DND-41 (cell line): ENCODE data around the gene CLTA.
"Not testable (repeated sequence)": the region's sequence is repeated elsewhere in the genome, so short reads cannot be mapped to it uniquely, and the experiment has no call there.

Experiments
- ATAC-seq: fragments of 200-7000 bp; cut with Tn5 transposase; 3 replicates; pipeline ENCODE4 v1.9.1; 2021; ENCODE audit warnings: low read depth; ENCODE audit not compliant: insufficient read depth
- DNase-seq: peaks from one replicate; pipeline ENCODE4 v3.0.0-alpha.2; 2020
- H2AFZ ChIP-seq: 2 replicates; pipeline ENCODE4 v1.6.0; 2012; ENCODE audit warnings: low read depth, low read length
- H3K27ac ChIP-seq: 2 replicates; pipeline ENCODE4 v1.5.1; 2012; ENCODE audit warnings: low read length, inconsistent platforms
- H3K27me3 ChIP-seq: fragments of 200-600 bp; sonication (generic); 2 replicates; pipeline ENCODE4 v1.6.0; 2012; ENCODE audit warnings: low read length, mild to moderate bottlenecking, inconsistent platforms; ENCODE audit not compliant: insufficient read depth, poor library complexity
- H3K36me3 ChIP-seq: 2 replicates; pipeline ENCODE4 v1.5.1; 2012; ENCODE audit warnings: low read length, inconsistent platforms; ENCODE audit not compliant: insufficient read depth
- H3K4me1 ChIP-seq: 2 replicates; pipeline ENCODE4 v1.5.1; 2012; ENCODE audit warnings: mild to moderate bottlenecking, low read length; ENCODE audit not compliant: insufficient read depth
- H3K4me2 ChIP-seq: 2 replicates; pipeline ENCODE4 v1.6.0; 2012; ENCODE audit warnings: mild to moderate bottlenecking, moderate library complexity, low read length, inconsistent platforms; ENCODE audit not compliant: insufficient read depth
- H3K4me3 ChIP-seq, 2 experiments: fragments of 200-600 bp in 1 of 2; shearing (Covaris generic) in 1 of 2; 2 replicates each; pipeline ENCODE4 v1.5.1; 2012 to 2016; ENCODE audit warnings: inconsistent platforms in 2 of 2, low read length in 2 of 2, mild to moderate bottlenecking in 2 of 2, low read depth in 1 of 2, moderate library complexity in 1 of 2
- H3K79me2 ChIP-seq: 2 replicates; pipeline ENCODE4 v1.6.0; 2012; ENCODE audit warnings: low read length, inconsistent platforms; ENCODE audit not compliant: insufficient read depth
- H3K9ac ChIP-seq: 2 replicates; pipeline ENCODE4 v1.6.0; 2012; ENCODE audit warnings: low read depth, mild to moderate bottlenecking, inconsistent platforms, low read length, moderate library complexity
- H3K9me3 ChIP-seq: 2 replicates; pipeline ENCODE4 v1.5.1; 2012; ENCODE audit warnings: low read length, moderate library complexity, mild to moderate bottlenecking, inconsistent platforms; ENCODE audit not compliant: insufficient read depth, severe bottlenecking
- H4K20me1 ChIP-seq: 2 replicates; pipeline ENCODE4 v1.6.0; 2012; ENCODE audit warnings: low read length; ENCODE audit not compliant: insufficient read depth
- EZH2 ChIP-seq: IDR thresholded peaks from 3 replicates; pipeline ENCODE4 v1.6.1; 2012; ENCODE audit warnings: borderline replicate concordance, low read depth, mild to moderate bottlenecking, moderate library complexity, low read length, inconsistent platforms; ENCODE audit not compliant: severe bottlenecking
- TF ChIP-seq, protein P1 (sequence below): IDR thresholded peaks from 2 replicates; pipeline ENCODE4 v1.5.1; 2012; ENCODE audit warnings: borderline replicate concordance, low read length, moderate library complexity, mild to moderate bottlenecking; ENCODE audit not compliant: poor library complexity, severe bottlenecking; ENCODE audit errors: extremely low read depth

The CLTA gene

DNA sequence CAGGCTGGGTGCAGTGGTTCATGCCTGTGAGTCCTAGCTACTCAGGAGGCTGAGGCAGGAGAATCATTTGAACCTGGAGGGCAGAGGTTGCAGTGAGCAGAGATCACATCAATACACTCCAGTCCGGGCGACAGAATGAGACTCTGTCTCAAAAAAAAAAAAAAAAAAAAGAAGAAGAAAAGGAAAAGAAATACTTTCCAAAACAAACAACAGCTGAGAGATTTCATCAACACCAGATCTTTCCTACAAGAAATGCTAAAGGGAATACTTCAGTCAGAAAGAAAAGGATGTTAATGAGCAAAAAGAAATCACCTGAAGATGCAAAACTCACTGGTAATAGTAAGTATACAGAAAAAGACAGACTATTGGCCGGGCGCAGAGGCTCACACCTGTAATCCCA, 13.2 kb upstream of the CLTA start:
- ATAC-seq (no peak), DNase-seq (no peak)
- H4K20me1 ChIP-seq = no peaks in the 10 kb centered on the region
- no peaks in the 10 kb centered on the region for H3K27me3 ChIP-seq
- no peaks in the 10 kb centered on the region for H3K36me3 ChIP-seq
- no peak overlapping the region for H2AFZ ChIP-seq
- H3K4me2 ChIP-seq = no peak overlapping the region
- H3K4me3 ChIP-seq = no peak overlapping the region
- H3K4me1 ChIP-seq = no peaks in the 10 kb centered on the region
- H3K79me2 ChIP-seq = no peaks in the 10 kb centered on the region
- H3K9me3 ChIP-seq = no peaks in the 10 kb centered on the region
- H3K27ac ChIP-seq = no peak overlapping the region
- H3K9ac ChIP-seq = no peak overlapping the region
- TF ChIP-seq, protein P1, sequence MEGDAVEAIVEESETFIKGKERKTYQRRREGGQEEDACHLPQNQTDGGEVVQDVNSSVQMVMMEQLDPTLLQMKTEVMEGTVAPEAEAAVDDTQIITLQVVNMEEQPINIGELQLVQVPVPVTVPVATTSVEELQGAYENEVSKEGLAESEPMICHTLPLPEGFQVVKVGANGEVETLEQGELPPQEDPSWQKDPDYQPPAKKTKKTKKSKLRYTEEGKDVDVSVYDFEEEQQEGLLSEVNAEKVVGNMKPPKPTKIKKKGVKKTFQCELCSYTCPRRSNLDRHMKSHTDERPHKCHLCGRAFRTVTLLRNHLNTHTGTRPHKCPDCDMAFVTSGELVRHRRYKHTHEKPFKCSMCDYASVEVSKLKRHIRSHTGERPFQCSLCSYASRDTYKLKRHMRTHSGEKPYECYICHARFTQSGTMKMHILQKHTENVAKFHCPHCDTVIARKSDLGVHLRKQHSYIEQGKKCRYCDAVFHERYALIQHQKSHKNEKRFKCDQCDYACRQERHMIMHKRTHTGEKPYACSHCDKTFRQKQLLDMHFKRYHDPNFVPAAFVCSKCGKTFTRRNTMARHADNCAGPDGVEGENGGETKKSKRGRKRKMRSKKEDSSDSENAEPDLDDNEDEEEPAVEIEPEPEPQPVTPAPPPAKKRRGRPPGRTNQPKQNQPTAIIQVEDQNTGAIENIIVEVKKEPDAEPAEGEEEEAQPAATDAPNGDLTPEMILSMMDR = no peak
- no peak for TF ChIP-seq EZH2

DNA sequence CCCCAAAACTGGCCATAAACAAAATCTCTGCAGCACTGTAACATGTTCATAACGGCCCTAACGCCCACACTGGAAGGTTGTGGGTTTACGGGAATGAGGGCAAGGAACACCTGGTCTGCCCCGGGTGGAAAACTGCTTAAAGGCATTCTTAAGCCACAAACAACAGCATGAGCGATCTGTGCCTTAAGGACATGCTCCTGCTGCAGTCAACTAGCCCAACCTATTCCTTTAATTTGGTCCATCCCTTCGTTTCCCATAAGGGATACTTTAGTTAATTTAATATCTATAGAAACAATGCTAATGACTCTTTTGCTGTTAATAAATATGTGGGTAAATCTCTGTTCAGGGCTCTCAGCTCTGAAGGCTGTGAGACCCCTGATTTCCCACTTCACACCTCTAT, 10.5 kb upstream of the CLTA start:
- H3K4me3 ChIP-seq, H2AFZ ChIP-seq, H3K79me2 ChIP-seq, H3K36me3 ChIP-seq, H3K9ac ChIP-seq, H3K27me3 ChIP-seq, DNase-seq, H3K9me3 ChIP-seq, H4K20me1 ChIP-seq, H3K27ac ChIP-seq, ATAC-seq, H3K4me2 ChIP-seq, H3K4me1 ChIP-seq: not testable (repeated sequence)

DNA sequence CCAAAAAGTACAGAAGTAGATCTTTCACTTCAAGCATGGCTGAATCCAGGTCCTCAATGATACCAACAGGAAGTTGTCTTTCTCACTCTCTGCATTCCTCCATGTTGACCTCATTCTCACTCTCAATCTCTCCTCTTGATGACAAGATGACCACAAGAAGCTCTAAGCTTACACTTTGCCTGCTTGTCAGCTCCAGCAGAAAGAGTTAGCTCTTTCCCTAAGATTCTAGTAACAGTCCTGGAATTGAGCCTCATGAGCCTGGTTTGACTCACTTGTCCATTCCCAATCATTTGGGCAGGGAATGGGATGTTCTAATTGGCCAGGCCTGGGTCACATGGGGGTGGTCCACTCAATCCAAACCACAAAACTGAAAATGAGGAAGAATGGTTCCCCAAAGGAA, 3.3 kb upstream of the CLTA start:
- no peak overlapping the region for H3K4me2 ChIP-seq
- peaks cover 22% of the 10 kb centered on the region for H3K79me2 ChIP-seq
- no peak overlapping the region for H3K9ac ChIP-seq
- peaks cover 9% of the 10 kb centered on the region for H4K20me1 ChIP-seq
- H3K27me3 ChIP-seq = no peaks in the 10 kb centered on the region
- no peak for DNase-seq
- no peak overlapping the region for H3K27ac ChIP-seq
- H2AFZ ChIP-seq = no peak overlapping the region
- H3K4me3 ChIP-seq = no peak overlapping the region
- peaks cover 4% of the 10 kb centered on the region; the same call in 1 of the 2 replicates for H3K36me3 ChIP-seq
- no peaks in the 10 kb centered on the region for H3K9me3 ChIP-seq
- no peak for ATAC-seq
- peaks cover 17% of the 10 kb centered on the region for H3K4me1 ChIP-seq
- TF ChIP-seq, protein P1 = no peak
- no peak for TF ChIP-seq EZH2

DNA sequence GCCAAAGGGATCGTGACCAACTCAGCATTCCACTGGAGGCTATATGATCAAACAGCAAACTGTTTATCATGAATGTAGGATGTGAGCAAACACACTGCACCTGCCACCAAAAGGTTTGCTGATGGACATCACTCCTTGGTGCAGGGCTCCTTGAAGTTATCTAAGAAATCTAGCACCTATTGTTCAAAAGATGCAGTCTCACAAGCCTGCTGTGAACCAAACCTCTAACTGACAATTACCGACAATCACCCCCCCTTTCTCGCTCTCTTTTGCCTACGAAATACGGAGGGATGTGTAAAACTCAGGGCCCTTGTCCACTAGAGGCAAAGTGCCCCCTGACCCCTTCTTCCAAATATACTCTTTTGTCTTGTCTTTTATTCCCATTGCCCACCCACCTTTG, 2.5 kb upstream of the CLTA start:
- H3K4me3 ChIP-seq = no peak overlapping the region
- no peak overlapping the region for H3K4me2 ChIP-seq
- H3K9ac ChIP-seq = no peak overlapping the region
- H3K79me2 ChIP-seq = peaks cover 30% of the 10 kb centered on the region
- DNase-seq (no peak), ATAC-seq (no peak)
- no peaks in the 10 kb centered on the region for H3K27me3 ChIP-seq
- no peak overlapping the region for H3K27ac ChIP-seq
- TF ChIP-seq, protein P1 = no peak
- no peak for TF ChIP-seq EZH2
- no peak overlapping the region for H2AFZ ChIP-seq
- H3K4me1 ChIP-seq = peaks cover 25% of the 10 kb centered on the region
- H3K36me3 ChIP-seq = peaks cover 7% of the 10 kb centered on the region; the same call in 1 of the 2 replicates
- no peaks in the 10 kb centered on the region for H3K9me3 ChIP-seq
- peaks cover 14% of the 10 kb centered on the region for H4K20me1 ChIP-seq
